HEK293 (cell line): Measurements from ENCODE around the gene MRPS27.

ENCODE experiments used
- HOXC10 ChIP-seq: sonication (generic); formaldehyde crosslinking; IDR thresholded peaks from 2 replicates; pipeline ENCODE4 v1.8.1; 2023; ENCODE audit warnings: mild to moderate bottlenecking, missing genetic modification reagents
- OSR2 ChIP-seq: fragments of 450-650 bp; formaldehyde crosslinking; IDR thresholded peaks from 2 replicates; pipeline ENCODE4 v1.5.1; 2016; ENCODE audit warnings: missing biosample characterization, missing genetic modification characterization
- REST ChIP-seq: fragments of 450-650 bp; formaldehyde crosslinking; IDR thresholded peaks from 2 replicates; pipeline ENCODE4 v1.5.1; 2016; ENCODE audit warnings: missing biosample characterization, missing genetic modification characterization
- SETDB1 ChIP-seq: IDR thresholded peaks from one replicate; pipeline ENCODE4 v1.6.1; 2017; ENCODE audit warnings: mild to moderate bottlenecking, low read length, moderate library complexity, mixed read lengths; ENCODE audit not compliant: insufficient read length
- SP2 ChIP-seq: fragments of 450-650 bp; formaldehyde crosslinking; IDR thresholded peaks from 2 replicates; pipeline ENCODE4 v1.5.1; 2016; ENCODE audit warnings: missing biosample characterization, missing genetic modification characterization
- YY2 ChIP-seq: fragments of 450-650 bp; formaldehyde crosslinking; IDR thresholded peaks from 2 replicates; pipeline ENCODE4 v1.5.1; 2016; ENCODE audit warnings: missing biosample characterization, missing genetic modification characterization
- ZBTB49 ChIP-seq: fragments of 450-650 bp; formaldehyde crosslinking; IDR thresholded peaks from 2 replicates; pipeline ENCODE4 v1.5.1; 2016; ENCODE audit warnings: missing biosample characterization, missing genetic modification characterization, low read depth
- ZBTB7A ChIP-seq: fragments of 450-650 bp; formaldehyde crosslinking; IDR thresholded peaks from 2 replicates; pipeline ENCODE4 v1.5.1; 2016; ENCODE audit warnings: low read depth, missing biosample characterization, missing genetic modification characterization
- ZNF10 ChIP-seq: fragments of 450-650 bp; formaldehyde crosslinking; IDR thresholded peaks from 2 replicates; pipeline ENCODE4 v1.5.1; 2017; ENCODE audit warnings: missing biosample characterization, missing genetic modification characterization
- ZNF169 ChIP-seq: fragments of 450-650 bp; formaldehyde crosslinking; IDR thresholded peaks from 2 replicates; pipeline ENCODE4 v1.5.1; 2016; ENCODE audit warnings: missing biosample characterization, missing genetic modification characterization
- ZNF211 ChIP-seq: fragments of 450-650 bp; formaldehyde crosslinking; IDR thresholded peaks from 2 replicates; pipeline ENCODE4 v1.5.1; 2016; ENCODE audit warnings: low read depth, missing biosample characterization, missing genetic modification characterization
- ZNF223 ChIP-seq: fragments of 450-650 bp; formaldehyde crosslinking; IDR thresholded peaks from 2 replicates; pipeline ENCODE4 v1.5.1; 2016; ENCODE audit warnings: missing biosample characterization, missing genetic modification characterization
- ZNF302 ChIP-seq: fragments of 450-650 bp; formaldehyde crosslinking; IDR thresholded peaks from 2 replicates; pipeline ENCODE4 v1.5.1; 2016; ENCODE audit warnings: missing biosample characterization, missing genetic modification characterization, low read depth
- ZNF37A ChIP-seq: fragments of 450-650 bp; IDR thresholded peaks from 2 replicates; pipeline ENCODE4 v1.5.1; 2018; ENCODE audit warnings: missing biosample characterization, missing genetic modification characterization
- ZNF404 ChIP-seq: fragments of 450-650 bp; formaldehyde crosslinking; IDR thresholded peaks from 2 replicates; pipeline ENCODE4 v1.5.1; 2017; ENCODE audit warnings: missing biosample characterization, missing genetic modification characterization
- ZNF423 ChIP-seq: fragments of 450-650 bp; formaldehyde crosslinking; IDR thresholded peaks from 2 replicates; pipeline ENCODE4 v1.5.1; 2016; ENCODE audit warnings: missing biosample characterization, missing genetic modification characterization
- ZNF514 ChIP-seq: fragments of 450-650 bp; formaldehyde crosslinking; IDR thresholded peaks from 2 replicates; pipeline ENCODE4 v1.5.1; 2016; ENCODE audit warnings: missing biosample characterization, missing genetic modification characterization
- ZNF555 ChIP-seq: fragments of 450-650 bp; formaldehyde crosslinking; conservative IDR thresholded peaks from 2 replicates; pipeline ENCODE4 v1.5.1; 2017; ENCODE audit warnings: missing biosample characterization, mild to moderate bottlenecking, missing genetic modification characterization, inconsistent platforms
- ZNF610 ChIP-seq: fragments of 450-650 bp; formaldehyde crosslinking; IDR thresholded peaks from 2 replicates; pipeline ENCODE4 v1.5.1; 2016; ENCODE audit warnings: missing biosample characterization, missing genetic modification characterization, borderline replicate concordance
- ZNF629 ChIP-seq: fragments of 450-650 bp; formaldehyde crosslinking; IDR thresholded peaks from 2 replicates; pipeline ENCODE4 v1.5.1; 2017; ENCODE audit warnings: missing biosample characterization, missing genetic modification characterization
- ZNF76 ChIP-seq: fragments of 450-650 bp; formaldehyde crosslinking; IDR thresholded peaks from 2 replicates; pipeline ENCODE4; 2016; ENCODE audit warnings: low read depth, missing biosample characterization, missing genetic modification characterization, borderline replicate concordance
- ZNF776 ChIP-seq: fragments of 450-650 bp; formaldehyde crosslinking; IDR thresholded peaks from 2 replicates; pipeline ENCODE4 v1.5.0; 2017; ENCODE audit warnings: missing biosample characterization, missing genetic modification characterization, borderline replicate concordance
- TF ChIP-seq, protein P1 (sequence below): fragments of 450-650 bp; formaldehyde crosslinking; IDR thresholded peaks from 2 replicates; pipeline ENCODE4 v1.5.1; 2017; ENCODE audit warnings: missing biosample characterization, missing genetic modification characterization
- TF ChIP-seq, protein P2 (sequence below): fragments of 450-650 bp; formaldehyde crosslinking; conservative IDR thresholded peaks from 2 replicates; pipeline ENCODE4 v1.5.1; 2016; ENCODE audit warnings: low read depth, missing biosample characterization, missing genetic modification characterization

The MRPS27 gene

GRCh38 chr5:72268753-72269410, 51.2 kb downstream of the MRPS27 start (continued):
- TF ChIP-seq ZBTB7A (tag by site-specific recombination) (no peak), ZNF514 (tag by site-specific recombination) (no peak), REST (no peak), YY2 (tag by site-specific recombination) (no peak), ZNF610 (tag by site-specific recombination) (no peak), ZNF76 (tag by site-specific recombination) (no peak), ZNF776 (tag by site-specific recombination) (no peak), ZNF37A (tag by site-specific recombination) (no peak), ZNF223 (tag by site-specific recombination) (no peak), ZNF169 (tag by site-specific recombination) (no peak), SETDB1 (no peak), ZNF404 (tag by site-specific recombination) (no peak), SP2 (tag by site-specific recombination) (no peak), ZNF555 (tag by site-specific recombination) (no peak), HOXC10 (CRISPR knock-in tag) (no peak), ZBTB49 (no peak), ZNF629 (tag by site-specific recombination) (peak; percentile 61; the same call in 1 of the 2 replicates), ZNF302 (tag by site-specific recombination) (no peak), ZNF10 (tag by site-specific recombination) (no peak), OSR2 (peak; percentile 98), ZNF211 (no peak), ZNF423 (tag by site-specific recombination) (no peak)
- TF ChIP-seq, protein P1, sequence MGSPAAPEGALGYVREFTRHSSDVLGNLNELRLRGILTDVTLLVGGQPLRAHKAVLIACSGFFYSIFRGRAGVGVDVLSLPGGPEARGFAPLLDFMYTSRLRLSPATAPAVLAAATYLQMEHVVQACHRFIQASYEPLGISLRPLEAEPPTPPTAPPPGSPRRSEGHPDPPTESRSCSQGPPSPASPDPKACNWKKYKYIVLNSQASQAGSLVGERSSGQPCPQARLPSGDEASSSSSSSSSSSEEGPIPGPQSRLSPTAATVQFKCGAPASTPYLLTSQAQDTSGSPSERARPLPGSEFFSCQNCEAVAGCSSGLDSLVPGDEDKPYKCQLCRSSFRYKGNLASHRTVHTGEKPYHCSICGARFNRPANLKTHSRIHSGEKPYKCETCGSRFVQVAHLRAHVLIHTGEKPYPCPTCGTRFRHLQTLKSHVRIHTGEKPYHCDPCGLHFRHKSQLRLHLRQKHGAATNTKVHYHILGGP (tag by site-specific recombination): no peak
- TF ChIP-seq, protein P2, sequence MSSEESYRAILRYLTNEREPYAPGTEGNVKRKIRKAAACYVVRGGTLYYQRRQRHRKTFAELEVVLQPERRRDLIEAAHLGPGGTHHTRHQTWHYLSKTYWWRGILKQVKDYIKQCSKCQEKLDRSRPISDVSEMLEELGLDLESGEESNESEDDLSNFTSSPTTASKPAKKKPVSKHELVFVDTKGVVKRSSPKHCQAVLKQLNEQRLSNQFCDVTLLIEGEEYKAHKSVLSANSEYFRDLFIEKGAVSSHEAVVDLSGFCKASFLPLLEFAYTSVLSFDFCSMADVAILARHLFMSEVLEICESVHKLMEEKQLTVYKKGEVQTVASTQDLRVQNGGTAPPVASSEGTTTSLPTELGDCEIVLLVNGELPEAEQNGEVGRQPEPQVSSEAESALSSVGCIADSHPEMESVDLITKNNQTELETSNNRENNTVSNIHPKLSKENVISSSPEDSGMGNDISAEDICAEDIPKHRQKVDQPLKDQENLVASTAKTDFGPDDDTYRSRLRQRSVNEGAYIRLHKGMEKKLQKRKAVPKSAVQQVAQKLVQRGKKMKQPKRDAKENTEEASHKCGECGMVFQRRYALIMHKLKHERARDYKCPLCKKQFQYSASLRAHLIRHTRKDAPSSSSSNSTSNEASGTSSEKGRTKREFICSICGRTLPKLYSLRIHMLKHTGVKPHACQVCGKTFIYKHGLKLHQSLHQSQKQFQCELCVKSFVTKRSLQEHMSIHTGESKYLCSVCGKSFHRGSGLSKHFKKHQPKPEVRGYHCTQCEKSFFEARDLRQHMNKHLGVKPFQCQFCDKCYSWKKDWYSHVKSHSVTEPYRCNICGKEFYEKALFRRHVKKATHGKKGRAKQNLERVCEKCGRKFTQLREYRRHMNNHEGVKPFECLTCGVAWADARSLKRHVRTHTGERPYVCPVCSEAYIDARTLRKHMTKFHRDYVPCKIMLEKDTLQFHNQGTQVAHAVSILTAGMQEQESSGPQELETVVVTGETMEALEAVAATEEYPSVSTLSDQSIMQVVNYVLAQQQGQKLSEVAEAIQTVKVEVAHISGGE (tag by site-specific recombination): no peak
- TF ChIP-seq, all 188 proteins: peak for 41
